Prostate gland (tissue), 2 donors: ENCODE measurements around the gene ERC2.

Source experiments
- POLR2AphosphoS5 ChIP-seq: sonication (generic); formaldehyde crosslinking; IDR thresholded peaks from one replicate; pipeline ENCODE4 v1.6.1; 2017; ENCODE audit warnings: antibody characterized with exemption
- TF ChIP-seq, protein P1 (sequence below), 4 experiments: fragments of 200-600 bp in 2 of 4; fragments of 450-650 bp in 2 of 4; sonication (generic) in 2 of 4; IDR thresholded peaks; 1 replicate in 3 of 4; 2 replicates in 1 of 4; pipeline ENCODE4 v1.5.1; 2016 to 2019; ENCODE audit warnings: antibody characterized with exemption in 4 of 4, mild to moderate bottlenecking in 2 of 4, moderate library complexity in 2 of 4

DNA sequence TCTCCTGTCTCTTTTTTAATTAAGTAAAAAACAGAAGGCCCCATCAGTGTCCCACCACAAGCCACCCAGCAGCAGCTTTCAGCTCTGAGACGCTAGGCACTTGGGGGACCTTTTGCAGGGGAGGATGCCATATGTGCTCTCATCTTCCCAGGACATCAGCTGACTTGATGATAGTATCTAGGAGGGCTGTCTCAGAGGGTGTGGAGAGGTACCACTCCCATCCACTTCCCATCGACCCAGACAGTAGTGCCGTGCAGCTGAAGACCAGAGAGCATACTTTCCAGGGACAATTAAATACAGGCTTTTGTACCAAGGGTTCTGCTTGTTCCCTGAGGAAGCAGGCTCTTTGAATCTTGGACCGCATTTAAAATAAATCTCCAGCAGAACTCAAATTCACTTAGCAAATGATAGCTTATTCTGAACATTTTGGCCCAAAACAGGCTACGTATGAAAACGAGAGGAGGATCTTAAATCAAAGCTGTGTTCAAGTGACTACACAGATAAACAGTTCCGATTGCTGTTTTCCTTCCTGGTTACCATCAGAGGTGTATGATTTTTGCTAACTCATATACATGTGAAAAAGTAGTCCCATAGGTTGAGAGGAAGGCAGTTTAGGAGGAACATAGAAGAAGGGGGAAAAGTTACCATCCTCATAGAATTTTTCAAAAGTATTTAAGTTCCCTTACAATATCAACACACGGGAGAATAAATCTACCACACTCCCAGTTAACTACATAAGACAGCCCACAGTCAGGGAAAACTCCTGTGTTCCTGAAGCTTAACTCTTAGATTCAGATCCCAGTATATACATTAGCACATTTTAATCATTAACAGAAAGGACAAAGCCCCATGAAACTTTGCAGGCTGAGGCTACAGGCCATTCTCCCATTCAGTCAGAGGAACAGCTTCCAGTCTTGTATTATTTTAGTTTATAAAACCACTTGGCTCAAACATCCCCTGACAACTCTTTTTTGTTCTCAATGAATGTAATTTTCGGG lies 990.7 kb downstream of the ERC2 start:
- TF ChIP-seq, protein P1, sequence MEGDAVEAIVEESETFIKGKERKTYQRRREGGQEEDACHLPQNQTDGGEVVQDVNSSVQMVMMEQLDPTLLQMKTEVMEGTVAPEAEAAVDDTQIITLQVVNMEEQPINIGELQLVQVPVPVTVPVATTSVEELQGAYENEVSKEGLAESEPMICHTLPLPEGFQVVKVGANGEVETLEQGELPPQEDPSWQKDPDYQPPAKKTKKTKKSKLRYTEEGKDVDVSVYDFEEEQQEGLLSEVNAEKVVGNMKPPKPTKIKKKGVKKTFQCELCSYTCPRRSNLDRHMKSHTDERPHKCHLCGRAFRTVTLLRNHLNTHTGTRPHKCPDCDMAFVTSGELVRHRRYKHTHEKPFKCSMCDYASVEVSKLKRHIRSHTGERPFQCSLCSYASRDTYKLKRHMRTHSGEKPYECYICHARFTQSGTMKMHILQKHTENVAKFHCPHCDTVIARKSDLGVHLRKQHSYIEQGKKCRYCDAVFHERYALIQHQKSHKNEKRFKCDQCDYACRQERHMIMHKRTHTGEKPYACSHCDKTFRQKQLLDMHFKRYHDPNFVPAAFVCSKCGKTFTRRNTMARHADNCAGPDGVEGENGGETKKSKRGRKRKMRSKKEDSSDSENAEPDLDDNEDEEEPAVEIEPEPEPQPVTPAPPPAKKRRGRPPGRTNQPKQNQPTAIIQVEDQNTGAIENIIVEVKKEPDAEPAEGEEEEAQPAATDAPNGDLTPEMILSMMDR (IDR thresholded peaks at IDR 0.05): no peak
- no peak for TF ChIP-seq POLR2AphosphoS5
